GM06990 (cell line): Measurements from ENCODE around the gene IFNAR1.

Source experiments
- DNase-seq: peaks from one replicate; pipeline ENCODE4 v3.0.0-alpha.2; 2011; ENCODE audit not compliant: insufficient read length; ENCODE audit errors: extremely low read depth
- H3K27me3 ChIP-seq: replicated peaks from 2 replicates; pipeline ENCODE4 v1.6.0; 2011; ENCODE audit warnings: low read length; ENCODE audit not compliant: control insufficient read depth, insufficient read depth
- H3K36me3 ChIP-seq: 2 replicates; pipeline ENCODE4 v1.5.1; 2011; ENCODE audit warnings: low read length; ENCODE audit not compliant: control insufficient read depth, insufficient read depth
- H3K4me3 ChIP-seq: replicated peaks from 2 replicates; pipeline ENCODE4 v1.5.1; 2011; ENCODE audit warnings: low read depth, mild to moderate bottlenecking, control low read depth, low read length
- TF ChIP-seq, protein P1 (sequence below): IDR thresholded peaks from 2 replicates; pipeline ENCODE4 v1.5.1; 2011; ENCODE audit warnings: low read length, control low read depth, mild to moderate bottlenecking, inconsistent platforms; ENCODE audit not compliant: insufficient read depth, poor library complexity, severe bottlenecking

The IFNAR1 gene

GRCh38 chr21:33355355-33355754, 30.6 kb downstream of the IFNAR1 start:
- peaks cover 11% of the 10 kb centered on the region for H3K36me3 ChIP-seq
- TF ChIP-seq, protein P1, sequence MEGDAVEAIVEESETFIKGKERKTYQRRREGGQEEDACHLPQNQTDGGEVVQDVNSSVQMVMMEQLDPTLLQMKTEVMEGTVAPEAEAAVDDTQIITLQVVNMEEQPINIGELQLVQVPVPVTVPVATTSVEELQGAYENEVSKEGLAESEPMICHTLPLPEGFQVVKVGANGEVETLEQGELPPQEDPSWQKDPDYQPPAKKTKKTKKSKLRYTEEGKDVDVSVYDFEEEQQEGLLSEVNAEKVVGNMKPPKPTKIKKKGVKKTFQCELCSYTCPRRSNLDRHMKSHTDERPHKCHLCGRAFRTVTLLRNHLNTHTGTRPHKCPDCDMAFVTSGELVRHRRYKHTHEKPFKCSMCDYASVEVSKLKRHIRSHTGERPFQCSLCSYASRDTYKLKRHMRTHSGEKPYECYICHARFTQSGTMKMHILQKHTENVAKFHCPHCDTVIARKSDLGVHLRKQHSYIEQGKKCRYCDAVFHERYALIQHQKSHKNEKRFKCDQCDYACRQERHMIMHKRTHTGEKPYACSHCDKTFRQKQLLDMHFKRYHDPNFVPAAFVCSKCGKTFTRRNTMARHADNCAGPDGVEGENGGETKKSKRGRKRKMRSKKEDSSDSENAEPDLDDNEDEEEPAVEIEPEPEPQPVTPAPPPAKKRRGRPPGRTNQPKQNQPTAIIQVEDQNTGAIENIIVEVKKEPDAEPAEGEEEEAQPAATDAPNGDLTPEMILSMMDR = no peak
- no peak for DNase-seq
- no peak overlapping the region for H3K4me3 ChIP-seq
- H3K27me3 ChIP-seq = no peaks in the 10 kb centered on the region

DNA sequence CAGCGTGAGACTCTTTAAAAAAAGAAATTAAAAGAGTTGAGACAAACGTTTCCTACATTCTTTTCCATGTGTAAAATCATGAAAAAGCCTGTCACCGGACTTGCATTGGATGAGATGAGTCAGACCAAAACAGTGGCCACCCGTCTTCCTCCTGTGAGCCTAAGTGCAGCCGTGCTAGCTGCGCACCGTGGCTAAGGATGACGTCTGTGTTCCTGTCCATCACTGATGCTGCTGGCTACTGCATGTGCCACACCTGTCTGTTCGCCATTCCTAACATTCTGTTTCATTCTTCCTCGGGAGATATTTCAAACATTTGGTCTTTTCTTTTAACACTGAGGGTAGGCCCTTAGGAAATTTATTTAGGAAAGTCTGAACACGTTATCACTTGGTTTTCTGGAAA, 31.2 kb downstream of the IFNAR1 start:
- no peak for DNase-seq
- TF ChIP-seq, protein P1 = no peak
- H3K4me3 ChIP-seq = no peak overlapping the region
- no peaks in the 10 kb centered on the region for H3K27me3 ChIP-seq
- peaks cover 11% of the 10 kb centered on the region for H3K36me3 ChIP-seq

- DNase-seq = no peak
- TF ChIP-seq, protein P1 = no peak
- no peak overlapping the region for H3K4me3 ChIP-seq
- H3K36me3 ChIP-seq = peaks cover 9% of the 10 kb centered on the region
- no peaks in the 10 kb centered on the region for H3K27me3 ChIP-seq
Measured at GRCh38 chr21:33357177-33357576, 32.4 kb downstream of the IFNAR1 start.

GRCh38 chr21:33359446-33359845, 34.7 kb downstream of the IFNAR1 start:
- no peak for DNase-seq
- H3K27me3 ChIP-seq = no peaks in the 10 kb centered on the region
- TF ChIP-seq, protein P1 = no peak
- H3K4me3 ChIP-seq = no peak overlapping the region
- H3K36me3 ChIP-seq = peaks cover 9% of the 10 kb centered on the region

GRCh38 chr21:33360281-33360680, 35.5 kb downstream of the IFNAR1 start:
- DNase-seq = no peak
- peaks cover 9% of the 10 kb centered on the region for H3K36me3 ChIP-seq

More at GRCh38 chr21:33360281-33360680, 35.5 kb downstream of the IFNAR1 start:
- Histone ChIP-seq H3K27me3 (no peaks in the 10 kb centered on the region), H3K4me3 (no peak overlapping the region)
- TF ChIP-seq, protein P1 = no peak
